NB4 (cell line): ENCODE measurements around the gene UTF1.

Experiments used
- MYC ChIP-seq: IDR thresholded peaks from 2 replicates; pipeline ENCODE4 v1.6.1; 2011; ENCODE audit warnings: low read depth, low read length
- POLR2A ChIP-seq: IDR thresholded peaks from 2 replicates; pipeline ENCODE4 v1.6.1; 2011; ENCODE audit warnings: mild to moderate bottlenecking; ENCODE audit not compliant: insufficient read length; ENCODE audit errors: extremely low read depth
- TF ChIP-seq, protein P1 (sequence below): IDR thresholded peaks from one replicate; pipeline ENCODE4 v1.5.1; 2012; ENCODE audit warnings: low read depth, low read length

DNA sequence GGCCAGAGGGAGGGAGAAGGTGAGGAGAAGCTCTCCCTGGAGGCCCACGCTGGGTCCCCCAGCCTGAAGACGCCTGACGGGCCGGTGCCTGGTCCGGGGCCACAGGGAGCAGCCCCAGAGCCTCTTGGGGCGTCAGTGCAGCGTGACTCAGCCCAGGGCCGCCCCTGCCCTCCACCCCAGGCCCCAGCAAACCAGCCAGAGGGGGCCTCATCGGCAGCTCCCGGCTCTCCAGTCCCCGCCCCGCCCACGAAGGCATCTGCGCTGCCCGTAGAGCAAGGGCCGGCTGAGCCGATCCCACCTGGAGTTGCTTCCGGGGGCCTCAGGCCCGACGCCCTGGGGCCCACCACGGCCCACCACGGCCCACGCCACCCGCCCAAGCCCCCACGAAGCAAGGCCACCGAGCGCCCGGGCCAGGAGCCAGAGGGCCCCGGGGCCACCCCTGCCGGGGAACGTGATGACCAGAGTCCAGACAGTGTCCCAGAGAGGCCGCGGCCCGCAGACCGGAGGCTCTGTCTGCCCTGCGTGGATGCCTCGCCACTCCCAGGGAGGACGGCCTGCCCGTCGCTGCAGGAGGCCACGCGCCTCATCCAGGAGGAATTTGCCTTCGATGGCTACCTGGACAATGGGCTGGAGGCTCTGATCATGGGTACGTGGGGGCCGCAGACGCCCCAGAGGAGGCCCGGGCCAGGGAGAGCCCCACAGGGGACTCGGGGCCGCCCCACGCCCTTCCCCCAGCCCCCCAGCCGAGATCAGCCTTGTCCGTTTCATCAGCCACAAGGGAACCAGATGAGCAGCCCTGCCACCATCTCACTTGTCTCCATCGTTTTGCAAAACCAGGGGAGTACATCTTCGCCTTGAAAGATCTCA, 31.2 kb upstream of the UTF1 start:
- TF ChIP-seq, protein P1, sequence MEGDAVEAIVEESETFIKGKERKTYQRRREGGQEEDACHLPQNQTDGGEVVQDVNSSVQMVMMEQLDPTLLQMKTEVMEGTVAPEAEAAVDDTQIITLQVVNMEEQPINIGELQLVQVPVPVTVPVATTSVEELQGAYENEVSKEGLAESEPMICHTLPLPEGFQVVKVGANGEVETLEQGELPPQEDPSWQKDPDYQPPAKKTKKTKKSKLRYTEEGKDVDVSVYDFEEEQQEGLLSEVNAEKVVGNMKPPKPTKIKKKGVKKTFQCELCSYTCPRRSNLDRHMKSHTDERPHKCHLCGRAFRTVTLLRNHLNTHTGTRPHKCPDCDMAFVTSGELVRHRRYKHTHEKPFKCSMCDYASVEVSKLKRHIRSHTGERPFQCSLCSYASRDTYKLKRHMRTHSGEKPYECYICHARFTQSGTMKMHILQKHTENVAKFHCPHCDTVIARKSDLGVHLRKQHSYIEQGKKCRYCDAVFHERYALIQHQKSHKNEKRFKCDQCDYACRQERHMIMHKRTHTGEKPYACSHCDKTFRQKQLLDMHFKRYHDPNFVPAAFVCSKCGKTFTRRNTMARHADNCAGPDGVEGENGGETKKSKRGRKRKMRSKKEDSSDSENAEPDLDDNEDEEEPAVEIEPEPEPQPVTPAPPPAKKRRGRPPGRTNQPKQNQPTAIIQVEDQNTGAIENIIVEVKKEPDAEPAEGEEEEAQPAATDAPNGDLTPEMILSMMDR, result no peak
- TF ChIP-seq MYC (no peak), POLR2A (no peak)
